HepG2 (cell line): ENCODE data around the gene DIAPH1. TPM values are rescaled to one million over a fixed set of nuclear protein-coding genes. Genes with fewer than 3 reads are reported as not detected.

ENCODE experiments used
- ATAC-seq: fragments of 200-7000 bp; cut with Tn5 transposase; 3 replicates; pipeline ENCODE4 v1.9.1; 2020; ENCODE audit warnings: mild to moderate bottlenecking, moderate library complexity
- BruUV-seq: library from RNA; stranded (reverse); fragments of 400-500 nt; replicated peaks from 2 replicates; lab custom pipeline; 2021; lab: Mats Ljungman, UMichigan
- CTCF ChIA-PET: fragments of 300-600 bp; formaldehyde crosslinking; extraction: SDS; loops from one replicate; lab custom pipeline; 2021; ENCODE audit warnings: low total read pairs, inconsistent platforms, low intra/inter-chr PET ratio; lab: Yijun Ruan, JAX
- POLR2A ChIA-PET: fragments of 350-600 bp; sonication (Branson Sonifier 250); formaldehyde crosslinking; loops from one replicate; lab custom pipeline; 2020; ENCODE audit warnings: antibody characterized with exemption, inconsistent platforms; lab: Yijun Ruan, JAX
- DNase-seq: peaks from one replicate; pipeline ENCODE4 v3.0.0-alpha.2; 2015; ENCODE audit warnings: low spot score
- FAIRE-seq: peaks from 3 replicates; lab custom pipeline; 2011; peaks lifted over from hg19 to GRCh38; lab: Jason Lieb, UNC
- H2AFZ ChIP-seq: one replicate; pipeline ENCODE4 v1.6.1; 2011; ENCODE audit warnings: low read length, inconsistent platforms
- H3K27ac ChIP-seq: fragments of 300-600 bp; 3 replicates; pipeline ENCODE4 v1.8.0; 2011; ENCODE audit warnings: mixed run types, mild to moderate bottlenecking, mixed read lengths, low read length, inconsistent platforms; ENCODE audit not compliant: insufficient read depth; ENCODE audit errors: extremely low read length
- H3K27me3 ChIP-seq, 2 experiments: fragments of 200-600 bp in 1 of 2; 2 replicates in 1 of 2; 3 replicates in 1 of 2; pipeline versions ENCODE4 v1.6.0 to v1.8.0; 2011; ENCODE audit warnings: low read length in 2 of 2, mild to moderate bottlenecking in 2 of 2, moderate library complexity in 2 of 2, inconsistent platforms in 1 of 2; ENCODE audit not compliant: insufficient read depth in 2 of 2, control insufficient read depth in 1 of 2
- H3K36me3 ChIP-seq, 2 experiments: fragments of 200-600 bp in 1 of 2; replicated peaks in 1 of 2; 2 replicates in 1 of 2; 3 replicates in 1 of 2; pipeline versions ENCODE4 v1.5.1 to v1.8.0; 2011; ENCODE audit warnings: low read length in 2 of 2, inconsistent platforms in 1 of 2; ENCODE audit not compliant: insufficient read depth in 2 of 2, control insufficient read depth in 1 of 2
- H3K4me1 ChIP-seq: 2 replicates; pipeline ENCODE4 v1.5.1; 2012; ENCODE audit warnings: low read length, inconsistent platforms; ENCODE audit not compliant: insufficient read depth
- H3K4me2 ChIP-seq: 2 replicates; pipeline ENCODE4 v1.6.0; 2011; ENCODE audit warnings: low read depth, low read length, inconsistent platforms
- H3K4me3 ChIP-seq, 3 experiments: fragments of 200-600 bp in 1 of 3; sonication (generic), shearing (Covaris generic) in 1 of 3; replicated peaks in 1 of 3; 2 replicates each; pipeline ENCODE4 v1.5.1; 2011 to 2016; ENCODE audit warnings: low read length in 3 of 3, inconsistent platforms in 2 of 3, low read depth in 2 of 3, mild to moderate bottlenecking in 2 of 3, control low read depth in 1 of 3, mixed read lengths in 1 of 3; ENCODE audit not compliant: insufficient read depth in 1 of 3
- H3K79me2 ChIP-seq: one replicate; pipeline ENCODE4 v1.6.1; 2011; ENCODE audit warnings: low read length, inconsistent platforms; ENCODE audit not compliant: insufficient read depth
- H3K9ac ChIP-seq: 2 replicates; pipeline ENCODE4 v1.6.0; 2011; ENCODE audit warnings: mild to moderate bottlenecking, low read depth, low read length, inconsistent platforms; ENCODE audit not compliant: insufficient read depth
- H3K9me3 ChIP-seq: 2 replicates; pipeline ENCODE4 v1.5.1; 2012; ENCODE audit warnings: mild to moderate bottlenecking, low read length
- H4K20me1 ChIP-seq: 2 replicates; pipeline ENCODE4 v1.6.0; 2011; ENCODE audit warnings: inconsistent platforms, mild to moderate bottlenecking, low read length, moderate library complexity; ENCODE audit not compliant: insufficient read depth
- BHLHE40 ChIP-seq: IDR thresholded peaks from 2 replicates; pipeline ENCODE4 v1.6.1; 2011; ENCODE audit warnings: low read length, improper control_type of control experiment
- GATAD1 ChIP-seq: IDR thresholded peaks from 2 replicates; pipeline ENCODE4 v1.6.1; 2016; ENCODE audit warnings: missing genetic modification reagents, missing compliant biosample characterization
- HOXA3 ChIP-seq: sonication (generic); formaldehyde crosslinking; IDR thresholded peaks from 2 replicates; pipeline ENCODE4 v1.5.0; 2020; ENCODE audit warnings: missing genetic modification reagents
- KLF12 ChIP-seq: sonication (generic); formaldehyde crosslinking; IDR thresholded peaks from 2 replicates; pipeline ENCODE4 v1.4.0; 2020; ENCODE audit warnings: missing genetic modification reagents, borderline replicate concordance
- MATR3 ChIP-seq: sonication (generic); formaldehyde crosslinking; IDR thresholded peaks from 2 replicates; pipeline ENCODE4 v1.4.0; 2020; ENCODE audit warnings: missing genetic modification reagents
- RARG ChIP-seq: sonication (generic); formaldehyde crosslinking; IDR thresholded peaks from 2 replicates; pipeline ENCODE4 v1.4.0; 2020; ENCODE audit warnings: low read depth, mild to moderate bottlenecking, missing genetic modification reagents
- SETDB1 ChIP-seq: sonication (generic); formaldehyde crosslinking; IDR thresholded peaks from 2 replicates; pipeline ENCODE4 v1.5.1; 2020; ENCODE audit warnings: missing genetic modification reagents, mild to moderate bottlenecking, borderline replicate concordance
- SP2 ChIP-seq: sonication (generic); formaldehyde crosslinking; IDR thresholded peaks from 2 replicates; pipeline ENCODE4 v1.5.1; 2020; ENCODE audit warnings: mild to moderate bottlenecking, missing genetic modification reagents
- ZNF264 ChIP-seq: sonication (generic); formaldehyde crosslinking; IDR thresholded peaks from 2 replicates; pipeline ENCODE4 v1.4.0; 2020; ENCODE audit warnings: missing genetic modification reagents
- ZNF282 ChIP-seq: fragments of 450-650 bp; IDR thresholded peaks from 2 replicates; pipeline ENCODE4 v1.6.1; 2018; ENCODE audit not compliant: partially characterized antibody
- WGBS: methylation state at CpG from one replicate; pipeline ENCODE4 v1.1.6; 2017; ENCODE audit warnings: low lambda C conversion rate; 5-methylcytosine and 5-hydroxymethylcytosine counted together
- in situ Hi-C: cut with HindIII; loops from 2 replicates; pipeline ENCODE4 v1.10.0; 2017; ENCODE audit warnings: low pct_unique_long_range_greater_than_20kb; ENCODE audit not compliant: extremely low pct_ligation_motif_present
- intact Hi-C: fragments of 100-400 bp; cut with micrococcal nuclease; formaldehyde crosslinking; loops from one replicate; pipeline ENCODE4 v1.10.0; 2022; ENCODE audit not compliant: unreplicated experiment
- polyA plus RNA-seq, 8 experiments: library from polyadenylated mRNA; depleted of rRNA in 3 of 8; stranded (reverse) in 7 of 8; unstranded in 1 of 8; fragments of >200 nt; fragmentation: Illumina TruSeq in 4 of 8; extraction: Trizol in 4 of 8; gene quantifications; 2 replicates each; pipeline versions ENCODE4 v1.2.1 to v1.2.3, GENCODE V29; 2011 to 2016; ENCODE audit warnings: low read depth in 4 of 8, missing spikeins in 1 of 8, mixed read lengths in 1 of 8; ENCODE audit not compliant: insufficient read depth in 1 of 8
- total RNA-seq, 5 experiments: library from RNA; depleted of rRNA; stranded (reverse); fragments of >200 nt; fragmentation: Illumina TruSeq; extraction: Trizol; gene quantifications; 2 replicates each; pipeline ENCODE4 v1.2.3, GENCODE V29; 2016; ENCODE audit warnings: low read depth in 1 of 5
- TF ChIP-seq, protein P1 (sequence below): sonication (generic); formaldehyde crosslinking; IDR thresholded peaks from 2 replicates; pipeline ENCODE4 v1.4.0; 2020; ENCODE audit warnings: missing genetic modification reagents

Gene DIAPH1
- total and polyA plus RNA-seq, 2 of the 13 experiments (the other 11 are each of a cell fraction or from before 2014, with no cell fraction given) = 25.1 to 33.9 TPM

DNA sequence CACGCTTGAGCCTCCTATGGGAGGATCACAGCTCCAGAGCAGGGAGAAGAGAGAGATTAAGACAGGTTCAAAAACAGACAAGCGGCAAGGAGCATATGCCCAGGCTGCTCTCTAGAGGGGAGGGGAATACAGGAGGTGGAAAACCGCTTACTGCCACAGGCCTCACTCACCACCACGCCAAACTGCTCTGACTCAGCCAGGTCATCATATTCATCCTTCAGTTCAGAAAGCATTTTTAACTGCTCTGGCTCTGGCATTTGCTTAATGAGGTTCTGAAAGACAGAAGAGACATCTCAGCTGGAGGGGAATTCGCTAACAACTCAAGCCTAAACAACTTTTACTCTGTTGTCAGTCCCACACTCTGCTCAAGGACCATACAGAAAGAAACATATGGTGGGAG, 89.8 kb downstream of the DIAPH1 start:
- in situ Hi-C loops (loop anchor here (10.0 kb wide), 1 partner anchor 174 kb away; the partner anchor contains the start of genes PCDHGA4, PCDHGB1 and PCDHGB2), intact Hi-C loops (loop anchor here (10.0 kb wide), 1 partner anchor 174 kb away; the partner anchor contains the start of genes PCDHGA4, PCDHGB1 and PCDHGB2)
- Histone ChIP-seq H3K27ac (no peak overlapping the region), H3K27me3 (no peaks in the 10 kb centered on the region), H3K36me3 (peaks cover 38 to 79% of the 10 kb centered on the region in 2 experiments), H3K9me3 (no peaks in the 10 kb centered on the region), H2AFZ (no peak overlapping the region), H3K79me2 (no peaks in the 10 kb centered on the region), H3K4me2 (no peak overlapping the region), H4K20me1 (peaks cover 5% of the 10 kb centered on the region; the same call in 1 of the 2 replicates), H3K4me3 (no peak overlapping the region), H3K9ac (no peak overlapping the region), H3K4me1 (peaks cover 39% of the 10 kb centered on the region)
- ATAC-seq = no peak
- FAIRE-seq = no peak
- no peak for TF ChIP-seq ZNF282
- no peak for TF ChIP-seq ZNF264 (CRISPR knock-in tag)
- TF ChIP-seq MATR3 (CRISPR knock-in tag) = no peak
- TF ChIP-seq KLF12 (CRISPR knock-in tag) = no peak
- TF ChIP-seq SETDB1 = no peak
- TF ChIP-seq GATAD1 (CRISPR knock-in tag) = no peak
- no peak for TF ChIP-seq SP2
- TF ChIP-seq, protein P1, sequence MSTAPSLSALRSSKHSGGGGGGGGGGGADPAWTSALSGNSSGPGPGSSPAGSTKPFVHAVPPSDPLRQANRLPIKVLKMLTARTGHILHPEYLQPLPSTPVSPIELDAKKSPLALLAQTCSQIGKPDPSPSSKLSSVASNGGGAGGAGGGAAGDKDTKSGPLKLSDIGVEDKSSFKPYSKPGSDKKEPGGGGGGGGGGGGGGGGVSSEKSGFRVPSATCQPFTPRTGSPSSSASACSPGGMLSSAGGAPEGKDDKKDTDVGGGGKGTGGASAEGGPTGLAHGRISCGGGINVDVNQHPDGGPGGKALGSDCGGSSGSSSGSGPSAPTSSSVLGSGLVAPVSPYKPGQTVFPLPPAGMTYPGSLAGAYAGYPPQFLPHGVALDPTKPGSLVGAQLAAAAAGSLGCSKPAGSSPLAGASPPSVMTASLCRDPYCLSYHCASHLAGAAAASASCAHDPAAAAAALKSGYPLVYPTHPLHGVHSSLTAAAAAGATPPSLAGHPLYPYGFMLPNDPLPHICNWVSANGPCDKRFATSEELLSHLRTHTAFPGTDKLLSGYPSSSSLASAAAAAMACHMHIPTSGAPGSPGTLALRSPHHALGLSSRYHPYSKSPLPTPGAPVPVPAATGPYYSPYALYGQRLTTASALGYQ (CRISPR knock-in tag) = no peak
- TF ChIP-seq RARG (CRISPR knock-in tag) = no peak
- TF ChIP-seq BHLHE40 = no peak
- TF ChIP-seq HOXA3 (CRISPR knock-in tag) = no peak
- 98% methylated on average over 5 of the region's 5 CpGs for WGBS
- CTCF ChIA-PET = no interaction called here
- BruUV-seq = no TSS peak
- DNase-seq = no peak
- POLR2A ChIA-PET = no interaction called here
